D341Med (cell line): ENCODE measurements around the gene XPA.
"Not testable (repeated sequence)": the region's sequence is repeated elsewhere in the genome, so short reads cannot be mapped to it uniquely, and the experiment has no call there.

ENCODE experiments used
- DNase-seq: peaks from one replicate; pipeline ENCODE4 v3.0.0; 2012; ENCODE audit warnings: low spot score

The XPA gene

GRCh38 chr9:97703437-97704344, 6.6 kb upstream of the XPA start:
- DNase-seq = no peak

GRCh38 chr9:97699824-97700223, 2.7 kb upstream of the XPA start:
- not testable (repeated sequence) for DNase-seq

GRCh38 chr9:97699281-97699680, 2.1 kb upstream of the XPA start:
- not testable (repeated sequence) for DNase-seq

- no peak for DNase-seq
Measured at GRCh38 chr9:97698865-97699264, 1.7 kb upstream of the XPA start.

- no peak for DNase-seq
Measured at GRCh38 chr9:97697837-97698236, 697 bp upstream of the XPA start.

- no peak for DNase-seq
Measured at GRCh38 chr9:97695995-97696802, 941 bp downstream of the XPA start.

GRCh38 chr9:97695390-97695789, 1.8 kb downstream of the XPA start:
- DNase-seq = no peak

GRCh38 chr9:97694769-97695168, 2.4 kb downstream of the XPA start:
- DNase-seq = no peak

- DNase-seq = no peak
Measured at GRCh38 chr9:97689401-97690180, 7.5 kb downstream of the XPA start.

GRCh38 chr9:97688654-97689053, 8.5 kb downstream of the XPA start:
- DNase-seq = no peak

GRCh38 chr9:97682242-97682641, 14.9 kb downstream of the XPA start:
- no peak for DNase-seq

- DNase-seq = no peak
Measured at GRCh38 chr9:97675655-97676054, 21.5 kb downstream of the XPA start.

GRCh38 chr9:97673922-97674321, 23.2 kb downstream of the XPA start:
- DNase-seq = no peak

- DNase-seq = no peak
Measured at GRCh38 chr9:97672403-97672802, 24.7 kb downstream of the XPA start.

GRCh38 chr9:97670586-97670985, 26.6 kb downstream of the XPA start:
- no peak for DNase-seq

GRCh38 chr9:97668485-97668884, 28.7 kb downstream of the XPA start:
- DNase-seq = no peak

GRCh38 chr9:97666907-97667686, 30.0 kb downstream of the XPA start:
- no peak for DNase-seq

- no peak for DNase-seq
Measured at GRCh38 chr9:97665742-97666141, 31.4 kb downstream of the XPA start.

- DNase-seq = no peak
Measured at GRCh38 chr9:97660847-97661246, 36.3 kb downstream of the XPA start.

- DNase-seq = no peak
Measured at GRCh38 chr9:97660340-97660739, 36.8 kb downstream of the XPA start.

GRCh38 chr9:97659771-97660170, 37.4 kb downstream of the XPA start:
- DNase-seq = no peak

GRCh38 chr9:97658707-97659106, 38.4 kb downstream of the XPA start:
- no peak for DNase-seq
